ENCODE measurements around the gene CCSAP. TPM values are rescaled to one million over a fixed set of nuclear protein-coding genes. Genes with fewer than 3 reads are reported as not detected.

Gene CCSAP
- total and polyA plus RNA-seq, 10 of the 15 experiments (the other 5 are each of a cell fraction or from before 2014, with no cell fraction given), result 0.75 to 3.4 (median 2.8) TPM

DNA sequence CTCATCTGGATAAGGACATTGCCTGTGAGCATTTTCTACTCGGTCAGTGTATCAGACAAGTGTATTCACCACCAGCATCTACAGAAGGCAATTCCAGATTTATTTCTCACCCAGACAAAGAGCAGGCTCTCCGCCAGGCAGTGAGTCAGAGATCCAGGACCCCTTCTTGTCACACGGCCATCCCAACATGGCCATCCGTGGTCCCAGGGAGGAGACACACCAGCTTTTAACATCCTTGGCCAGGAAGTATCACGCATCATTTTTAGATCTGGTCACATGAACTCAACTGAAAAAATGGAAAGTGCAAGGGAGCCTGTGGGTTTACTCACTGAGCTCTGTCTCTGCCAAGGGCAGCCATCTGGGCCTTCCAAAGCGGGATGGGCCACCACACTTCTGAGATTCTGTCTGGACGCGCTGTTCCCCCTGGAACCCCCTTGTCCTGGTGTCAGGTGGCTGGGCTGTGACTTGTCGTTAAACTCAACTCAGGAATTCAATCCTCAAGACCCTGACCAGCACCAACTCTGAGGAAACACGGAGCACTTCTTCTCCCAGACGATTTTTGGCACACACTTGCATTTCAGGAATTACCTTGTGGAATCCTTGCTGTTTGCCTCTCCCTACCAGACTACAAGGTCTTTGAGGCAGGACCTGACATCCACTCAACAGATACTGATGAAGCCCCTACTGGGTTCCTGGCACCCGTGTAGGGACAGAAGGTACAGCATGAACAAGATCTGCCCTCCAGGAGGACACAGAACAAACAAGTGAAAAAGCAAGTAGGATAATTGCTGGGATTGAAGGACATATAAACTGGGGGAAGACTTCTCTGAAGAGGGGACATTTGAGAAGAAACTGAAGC, 21.6 kb upstream of the CCSAP start:
- intact Hi-C loops (cut with micrococcal nuclease; ENCODE audit: unreplicated experiment), result no loop called here
- no peak overlapping the region for H2AFZ ChIP-seq (ENCODE audit: control insufficient read depth, low read depth, low read length)
- DNase-seq (ENCODE audit: low read depth, low spot score) (no peak), FAIRE-seq (no peak), ATAC-seq (no peak)
- H3K36me3 ChIP-seq (ENCODE audit: control insufficient read depth in 2 of 2, insufficient read depth in 2 of 2, low read length in 1 of 2), result no peaks in the 10 kb centered on the region
- SMC1A ChIA-PET (ENCODE audit: uncharacterized antibody, unreplicated experiment), result interaction anchor here (0.9 kb wide), 1 partner anchor 136 kb away, joined by 3 read pairs; no protein-coding TSS in a partner anchor
- H3K79me2 ChIP-seq (ENCODE audit: control insufficient read depth, insufficient read depth, low read length), result no peaks in the 10 kb centered on the region
- H3K4me2 ChIP-seq (ENCODE audit: control insufficient read depth, insufficient read depth), result no peak overlapping the region
- RAD21 ChIA-PET (ENCODE audit: unreplicated experiment), result no interaction called here
- H3K9ac ChIP-seq (ENCODE audit: control insufficient read depth, insufficient read depth, low read length), result no peak overlapping the region
- WGBS (ENCODE audit: insufficient coverage, insufficient replicate concordance, low lambda C conversion rate, missing lambda C conversion rate), result 55% methylated on average over 12 of the region's 12 CpGs
- H3K4me1 ChIP-seq (ENCODE audit: control insufficient read depth, insufficient read depth, low read length), result peaks cover 14% of the 10 kb centered on the region
- TF ChIP-seq CBFB (IDR thresholded peaks at IDR 0.05; ENCODE audit: low read depth), result no peak
- peaks cover 5% of the 10 kb centered on the region; the same call in 2 of the 3 replicates for H3K9me3 ChIP-seq (replicated peaks; ENCODE audit: control insufficient read depth, insufficient read depth, low read length)
- no peak overlapping the region for H3K4me3 ChIP-seq
- POLR2A ChIA-PET, result no interaction called here
- CTCF ChIA-PET, result no interaction called here
- H3K27me3 ChIP-seq (replicated peaks in 1 of 2; ENCODE audit: control insufficient read depth in 2 of 2, insufficient read depth in 2 of 2, low read length in 1 of 2), result peaks cover 1 to 4% of the 10 kb centered on the region in 2 experiments; a peak in 3 of 4 replicates
- in situ Hi-C loops (cut with MboI), result no loop called here
- H4K20me1 ChIP-seq (ENCODE audit: control insufficient read depth, insufficient read depth), result no peaks in the 10 kb centered on the region
- no peak overlapping the region for H3K27ac ChIP-seq (ENCODE audit: control insufficient read depth, insufficient read depth)
- BruUV-seq (replicated peaks), result no TSS peak

DNA sequence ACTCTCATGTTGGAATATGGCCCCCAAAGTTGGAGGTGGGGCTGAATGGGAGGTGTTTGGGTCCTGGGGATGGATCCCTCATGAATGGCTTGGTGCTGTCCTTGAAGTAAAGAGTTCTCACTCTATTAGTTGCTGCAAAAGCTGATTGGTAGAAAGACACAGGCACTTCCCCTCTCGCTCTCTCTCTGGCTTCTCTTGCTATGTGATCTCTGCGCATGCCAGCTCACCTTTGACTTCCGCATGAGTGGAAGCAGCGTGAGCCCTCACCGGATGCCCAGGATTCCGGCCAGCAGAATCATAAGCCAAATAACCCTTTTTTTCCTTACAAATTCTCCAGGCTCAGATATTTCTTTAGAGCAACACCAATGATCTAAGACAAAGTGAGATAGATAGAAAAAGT, 20.9 kb upstream of the CCSAP start:
- H3K9me3 ChIP-seq (replicated peaks; ENCODE audit: control insufficient read depth, insufficient read depth, low read length), result peaks cover 5% of the 10 kb centered on the region; the same call in 2 of the 3 replicates
- no peak for FAIRE-seq
- in situ Hi-C loops (cut with MboI), result no loop called here

More for the DNA sequence above, 20.9 kb upstream of the CCSAP start:
- Histone ChIP-seq H3K36me3 (ENCODE audit: control insufficient read depth in 2 of 2, insufficient read depth in 2 of 2, low read length in 1 of 2) (no peaks in the 10 kb centered on the region), H2AFZ (ENCODE audit: control insufficient read depth, low read depth, low read length) (no peak overlapping the region), H3K4me2 (ENCODE audit: control insufficient read depth, insufficient read depth) (no peak overlapping the region), H3K9ac (ENCODE audit: control insufficient read depth, insufficient read depth, low read length) (no peak overlapping the region), H3K4me3 (no peak overlapping the region), H3K4me1 (ENCODE audit: control insufficient read depth, insufficient read depth, low read length) (peaks cover 10% of the 10 kb centered on the region), H4K20me1 (ENCODE audit: control insufficient read depth, insufficient read depth) (no peaks in the 10 kb centered on the region), H3K79me2 (ENCODE audit: control insufficient read depth, insufficient read depth, low read length) (no peaks in the 10 kb centered on the region), H3K27me3 (replicated peaks in 1 of 2; ENCODE audit: control insufficient read depth in 2 of 2, insufficient read depth in 2 of 2, low read length in 1 of 2) (peaks cover 1 to 4% of the 10 kb centered on the region in 2 experiments; a peak in 3 of 4 replicates), H3K27ac (ENCODE audit: control insufficient read depth, insufficient read depth) (no peak overlapping the region)
- 67% methylated on average over 6 of the region's 6 CpGs for WGBS (ENCODE audit: insufficient coverage, insufficient replicate concordance, low lambda C conversion rate, missing lambda C conversion rate)
- no peak for ATAC-seq
- ChIA-PET POLR2A (no interaction called here), CTCF (no interaction called here), SMC1A (ENCODE audit: uncharacterized antibody, unreplicated experiment) (interaction anchor here (1.0 kb wide), 1 partner anchor 78 kb away, joined by 4 read pairs; no protein-coding TSS in a partner anchor), RAD21 (ENCODE audit: unreplicated experiment) (no interaction called here)
- no TSS peak for BruUV-seq (replicated peaks)
- intact Hi-C loops (cut with micrococcal nuclease; ENCODE audit: unreplicated experiment), result no loop called here
- TF ChIP-seq RAD21 (IDR thresholded peaks at IDR 0.05; ENCODE audit: insufficient read depth, low read depth, low read length), result no peak
- TF ChIP-seq, protein P1, sequence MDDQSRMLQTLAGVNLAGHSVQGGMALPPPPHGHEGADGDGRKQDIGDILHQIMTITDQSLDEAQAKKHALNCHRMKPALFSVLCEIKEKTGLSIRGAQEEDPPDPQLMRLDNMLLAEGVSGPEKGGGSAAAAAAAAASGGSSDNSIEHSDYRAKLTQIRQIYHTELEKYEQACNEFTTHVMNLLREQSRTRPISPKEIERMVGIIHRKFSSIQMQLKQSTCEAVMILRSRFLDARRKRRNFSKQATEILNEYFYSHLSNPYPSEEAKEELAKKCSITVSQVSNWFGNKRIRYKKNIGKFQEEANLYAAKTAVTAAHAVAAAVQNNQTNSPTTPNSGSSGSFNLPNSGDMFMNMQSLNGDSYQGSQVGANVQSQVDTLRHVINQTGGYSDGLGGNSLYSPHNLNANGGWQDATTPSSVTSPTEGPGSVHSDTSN (IDR thresholded peaks at IDR 0.05; ENCODE audit: insufficient replicate concordance, low read depth, low read length), result no peak
- DNase-seq (ENCODE audit: low read depth, low spot score), result no peak

Measured in GM12878 (cell line).